H7 (cell line): ENCODE data around the gene NPM1. TPM values are rescaled to one million over a fixed set of nuclear protein-coding genes. Genes with fewer than 3 reads are reported as not detected.
A peak's percentile ranks its signal among the peaks of the same experiment; 100 is the strongest.

ENCODE experiments used
- DNase-seq: peaks from one replicate; pipeline ENCODE4 v3.0.0; 2012
- H3K27me3 ChIP-seq: 2 replicates; pipeline ENCODE4 v1.6.0; 2011; ENCODE audit warnings: mild to moderate bottlenecking, low read length; ENCODE audit not compliant: control insufficient read depth, insufficient read depth
- H3K36me3 ChIP-seq: replicated peaks from 2 replicates; pipeline ENCODE4 v1.5.1; 2011; ENCODE audit warnings: low read length; ENCODE audit not compliant: control insufficient read depth, insufficient read depth
- H3K4me3 ChIP-seq: 2 replicates; pipeline ENCODE4 v1.5.1; 2011; ENCODE audit warnings: low read depth, mild to moderate bottlenecking, control low read depth, low read length, moderate library complexity; ENCODE audit not compliant: insufficient read depth
- total RNA-seq: library from RNA; depleted of rRNA; stranded (reverse); fragments of >200 nt; shearing (Covaris generic); gene quantifications from 2 replicates; pipeline ENCODE4 v1.2.3, GENCODE V29; 2014

Gene NPM1
- total RNA-seq, 1 experiment from 2014 or later: 2,089 TPM

- DNase-seq: no peak
Observed at GRCh38 chr5:171433982-171434676, 46.5 kb downstream of the NPM1 start.

GRCh38 chr5:171434874-171435273, 47.2 kb downstream of the NPM1 start:
- no peak overlapping the region for H3K4me3 ChIP-seq
- H3K27me3 ChIP-seq: no peaks in the 10 kb centered on the region
- no peak for DNase-seq
- H3K36me3 ChIP-seq: no peaks in the 10 kb centered on the region

More at GRCh38 chr5:171433982-171434676, 46.5 kb downstream of the NPM1 start:
- Histone ChIP-seq H3K27me3 (no peaks in the 10 kb centered on the region), H3K4me3 (no peak overlapping the region), H3K36me3 (no peaks in the 10 kb centered on the region)

GRCh38 chr5:171435908-171436307, 48.3 kb downstream of the NPM1 start:
- no peak for DNase-seq
- Histone ChIP-seq H3K4me3 (no peak overlapping the region), H3K36me3 (no peaks in the 10 kb centered on the region), H3K27me3 (no peaks in the 10 kb centered on the region)

- Histone ChIP-seq H3K36me3 (no peaks in the 10 kb centered on the region), H3K27me3 (no peaks in the 10 kb centered on the region), H3K4me3 (no peak overlapping the region)
- no peak for DNase-seq
Observed at GRCh38 chr5:171436804-171437285, 49.2 kb downstream of the NPM1 start.

GRCh38 chr5:171437286-171437821, 49.7 kb downstream of the NPM1 start:
- H3K4me3 ChIP-seq: no peak overlapping the region
- no peaks in the 10 kb centered on the region for H3K36me3 ChIP-seq
- peak; percentile 84 for DNase-seq
- H3K27me3 ChIP-seq: no peaks in the 10 kb centered on the region

GRCh38 chr5:171438738-171439137, 51.1 kb downstream of the NPM1 start:
- Histone ChIP-seq H3K4me3 (no peak overlapping the region), H3K27me3 (no peaks in the 10 kb centered on the region), H3K36me3 (no peaks in the 10 kb centered on the region)
- DNase-seq: no peak

GRCh38 chr5:171441246-171441791, 53.7 kb downstream of the NPM1 start:
- DNase-seq: no peak
- H3K4me3 ChIP-seq: no peak overlapping the region
- no peaks in the 10 kb centered on the region for H3K36me3 ChIP-seq
- no peaks in the 10 kb centered on the region for H3K27me3 ChIP-seq

GRCh38 chr5:171442287-171443042, 54.8 kb downstream of the NPM1 start:
- no peak overlapping the region for H3K4me3 ChIP-seq
- H3K36me3 ChIP-seq: no peaks in the 10 kb centered on the region
- H3K27me3 ChIP-seq: no peaks in the 10 kb centered on the region
- peak; percentile 51 for DNase-seq

- DNase-seq: no peak
- Histone ChIP-seq H3K27me3 (0 out of 2 replicates have a peak, but pooled peaks cover 2% of the 10 kb centered on the region), H3K36me3 (no peaks in the 10 kb centered on the region), H3K4me3 (no peak overlapping the region)
Observed at GRCh38 chr5:171444582-171444981, 56.9 kb downstream of the NPM1 start.

GRCh38 chr5:171445644-171446516, 58.2 kb downstream of the NPM1 start:
- H3K4me3 ChIP-seq: no peak overlapping the region
- H3K27me3 ChIP-seq: peaks cover 2% of the 10 kb centered on the region; the same call in 1 of the 2 replicates
- no peak for DNase-seq
- no peaks in the 10 kb centered on the region for H3K36me3 ChIP-seq

- H3K27me3 ChIP-seq: peaks cover 2% of the 10 kb centered on the region; the same call in 1 of the 2 replicates
- no peaks in the 10 kb centered on the region for H3K36me3 ChIP-seq
- DNase-seq: no peak
- no peak overlapping the region for H3K4me3 ChIP-seq
Observed at GRCh38 chr5:171447226-171447625, 59.6 kb downstream of the NPM1 start.

GRCh38 chr5:171449426-171449825, 61.8 kb downstream of the NPM1 start:
- H3K27me3 ChIP-seq: peaks cover 2% of the 10 kb centered on the region; the same call in 1 of the 2 replicates
- no peak overlapping the region for H3K4me3 ChIP-seq
- no peak for DNase-seq
- H3K36me3 ChIP-seq: no peaks in the 10 kb centered on the region

- DNase-seq: peak; percentile 92
- no peaks in the 10 kb centered on the region for H3K36me3 ChIP-seq
- peaks cover 2% of the 10 kb centered on the region; the same call in 1 of the 2 replicates for H3K27me3 ChIP-seq
- H3K4me3 ChIP-seq: peak overlapping the region; percentile 25; the same call in 1 of the 2 replicates
Observed at GRCh38 chr5:171450423-171451331, 63.0 kb downstream of the NPM1 start.
